CD4-positive, alpha-beta T cell treated with Interleukin-2 at 100 ng/mL for 4 hours (primary cell): ENCODE results near the gene TASP1.
"Not testable (repeated sequence)": the region's sequence is repeated elsewhere in the genome, so short reads cannot be mapped to it uniquely, and the experiment has no call there.

Experiments
- DNase-seq: peaks from one replicate; pipeline ENCODE4 v3.0.0-alpha.2; 2020; ENCODE audit warnings: low spot score

The TASP1 gene, protein sequence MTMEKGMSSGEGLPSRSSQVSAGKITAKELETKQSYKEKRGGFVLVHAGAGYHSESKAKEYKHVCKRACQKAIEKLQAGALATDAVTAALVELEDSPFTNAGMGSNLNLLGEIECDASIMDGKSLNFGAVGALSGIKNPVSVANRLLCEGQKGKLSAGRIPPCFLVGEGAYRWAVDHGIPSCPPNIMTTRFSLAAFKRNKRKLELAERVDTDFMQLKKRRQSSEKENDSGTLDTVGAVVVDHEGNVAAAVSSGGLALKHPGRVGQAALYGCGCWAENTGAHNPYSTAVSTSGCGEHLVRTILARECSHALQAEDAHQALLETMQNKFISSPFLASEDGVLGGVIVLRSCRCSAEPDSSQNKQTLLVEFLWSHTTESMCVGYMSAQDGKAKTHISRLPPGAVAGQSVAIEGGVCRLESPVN

GRCh38 chr20:13638496-13639149, at the start of gene TASP1:
Gene TASP1, minus strand, starts transcription at chr20:13638932. Its CDS starts 8,854 bp downstream, at chr20:13630078.
- peak; percentile 97 for DNase-seq

DNA sequence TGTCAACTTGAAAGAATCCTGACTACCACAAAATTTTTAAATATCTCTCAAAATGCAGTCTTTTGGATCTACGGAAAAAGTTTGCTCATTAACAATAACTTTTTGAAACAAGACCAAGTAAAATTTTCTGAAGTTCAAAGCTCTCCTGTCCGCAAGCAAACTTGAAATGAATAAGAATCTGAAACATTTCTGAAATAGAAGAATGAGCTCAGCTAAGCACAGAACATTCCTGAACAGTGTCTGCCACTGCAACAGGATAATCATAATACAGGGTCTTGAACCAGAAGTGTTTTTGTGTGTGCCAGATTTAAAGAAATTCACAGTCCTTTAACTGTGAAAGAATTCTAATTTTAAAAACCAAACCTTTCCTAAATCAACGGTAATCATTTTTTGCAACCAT, 49.1 kb upstream of the TASP1 start:
- no peak for DNase-seq

GRCh38 chr20:13685623-13686022, 46.9 kb upstream of the TASP1 start:
- no peak for DNase-seq

GRCh38 chr20:13684566-13685222, 46.0 kb upstream of the TASP1 start:
- DNase-seq, result no peak

- no peak for DNase-seq
These were observed 45.1 kb upstream of the TASP1 start for GRCh38 chr20:13683833-13684232.

DNA sequence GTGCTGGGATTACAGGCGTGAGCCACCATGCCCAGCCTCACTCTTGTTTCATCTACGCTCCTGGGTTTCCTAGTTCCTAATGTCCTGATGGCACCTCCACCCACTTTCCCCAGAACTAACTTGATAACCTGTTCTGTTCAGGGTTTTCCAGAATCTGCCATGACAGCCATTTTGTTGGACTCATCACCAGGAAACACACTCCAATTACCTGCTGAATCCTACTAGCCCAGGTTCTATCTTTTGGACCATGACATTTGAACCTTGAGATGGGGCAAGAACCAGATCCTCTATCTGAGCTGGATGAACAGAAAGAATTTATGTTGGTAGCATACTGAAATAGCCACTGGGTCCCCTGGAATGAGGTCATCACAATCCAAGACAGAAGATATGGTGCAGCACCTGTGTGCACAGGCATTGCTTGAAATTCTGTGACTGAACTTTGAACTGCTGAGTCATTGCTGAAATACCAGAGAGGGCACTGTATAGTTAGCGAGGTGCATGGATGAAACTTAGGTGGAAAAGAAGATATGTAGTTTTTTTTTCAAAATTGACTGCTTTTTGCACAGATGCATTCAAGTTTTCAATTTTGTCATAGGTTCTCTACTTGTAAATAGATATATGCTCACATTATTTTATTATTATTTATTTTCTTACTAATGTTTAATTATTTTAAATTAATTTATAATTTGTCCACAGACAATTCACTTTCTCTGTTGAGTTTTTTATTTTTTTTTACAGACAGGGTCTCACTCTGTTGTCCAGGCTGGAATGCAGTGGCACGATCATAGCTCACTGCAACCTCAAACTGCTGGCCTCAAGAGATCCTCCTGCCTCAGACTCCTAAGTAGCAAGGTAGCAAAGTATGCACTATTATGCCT, 42.8 kb upstream of the TASP1 start:
- DNase-seq, result no peak

GRCh38 chr20:13678944-13679343, 40.2 kb upstream of the TASP1 start:
- no peak for DNase-seq

GRCh38 chr20:13677241-13677640, 38.5 kb upstream of the TASP1 start:
- DNase-seq, result no peak

DNA sequence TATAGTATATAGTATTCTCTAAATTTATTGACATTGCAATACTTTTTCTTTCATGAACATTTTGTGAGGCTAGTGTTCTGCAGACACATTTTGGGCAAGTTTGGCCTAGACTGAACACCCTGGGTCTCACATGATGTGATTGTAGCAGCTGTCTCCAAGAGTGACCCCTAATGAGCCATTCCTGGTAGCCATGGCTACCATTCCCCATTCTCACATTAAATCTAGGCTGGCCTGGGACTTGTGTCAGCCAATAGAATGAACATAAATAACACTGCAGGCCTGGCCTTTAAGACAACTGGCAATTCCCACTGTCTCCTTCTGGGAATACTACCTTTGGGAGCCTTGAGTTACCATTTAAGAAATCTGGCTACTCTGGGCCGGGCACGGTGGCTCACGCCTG, 38.0 kb upstream of the TASP1 start:
- DNase-seq, result no peak

- no peak for DNase-seq
These were observed 34.0 kb upstream of the TASP1 start for GRCh38 chr20:13672690-13673089.

DNA sequence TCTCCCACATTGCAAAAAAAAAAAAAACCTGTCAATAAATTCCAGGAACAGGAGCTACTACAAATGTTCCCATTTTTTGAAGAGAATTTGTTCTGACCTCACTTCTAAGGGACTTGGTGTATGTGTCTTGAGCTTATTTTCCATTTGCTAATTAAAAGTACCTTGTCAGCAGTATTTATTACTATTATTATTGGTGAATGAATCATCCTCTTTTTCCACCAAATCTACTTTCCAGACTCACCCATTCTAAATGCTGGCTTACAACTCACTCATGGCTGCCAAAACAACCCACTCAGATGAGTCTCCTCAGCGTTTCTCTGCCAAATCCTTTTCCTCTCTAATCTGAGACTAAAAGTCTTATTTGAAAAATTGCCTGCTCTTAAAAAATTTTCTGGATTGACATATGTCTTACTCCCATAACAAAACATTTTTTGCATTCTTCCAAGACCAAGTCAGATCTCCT, 33.2 kb upstream of the TASP1 start:
- DNase-seq, result no peak

DNA sequence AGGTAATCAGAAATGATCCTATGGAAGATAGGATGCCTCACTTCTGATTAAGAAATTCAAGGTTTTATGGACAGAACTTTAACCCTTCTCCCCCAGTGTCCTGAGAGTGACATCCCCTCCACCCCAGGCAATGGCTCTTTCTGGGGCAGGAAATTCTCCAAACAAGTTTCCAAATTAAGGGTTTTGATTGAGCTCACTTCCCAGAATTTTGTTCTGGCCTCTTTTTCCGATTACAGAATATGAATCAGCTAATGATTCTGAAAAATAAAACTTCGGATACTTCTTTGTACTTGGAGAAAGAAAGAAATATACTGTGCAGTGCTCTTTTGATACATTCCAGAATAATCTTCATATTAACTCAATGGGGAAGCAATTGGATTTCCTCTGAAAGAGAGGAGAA, 32.8 kb upstream of the TASP1 start:
- DNase-seq, result no peak

- no peak for DNase-seq
These were observed 31.4 kb upstream of the TASP1 start for GRCh38 chr20:13670160-13670559.

DNA sequence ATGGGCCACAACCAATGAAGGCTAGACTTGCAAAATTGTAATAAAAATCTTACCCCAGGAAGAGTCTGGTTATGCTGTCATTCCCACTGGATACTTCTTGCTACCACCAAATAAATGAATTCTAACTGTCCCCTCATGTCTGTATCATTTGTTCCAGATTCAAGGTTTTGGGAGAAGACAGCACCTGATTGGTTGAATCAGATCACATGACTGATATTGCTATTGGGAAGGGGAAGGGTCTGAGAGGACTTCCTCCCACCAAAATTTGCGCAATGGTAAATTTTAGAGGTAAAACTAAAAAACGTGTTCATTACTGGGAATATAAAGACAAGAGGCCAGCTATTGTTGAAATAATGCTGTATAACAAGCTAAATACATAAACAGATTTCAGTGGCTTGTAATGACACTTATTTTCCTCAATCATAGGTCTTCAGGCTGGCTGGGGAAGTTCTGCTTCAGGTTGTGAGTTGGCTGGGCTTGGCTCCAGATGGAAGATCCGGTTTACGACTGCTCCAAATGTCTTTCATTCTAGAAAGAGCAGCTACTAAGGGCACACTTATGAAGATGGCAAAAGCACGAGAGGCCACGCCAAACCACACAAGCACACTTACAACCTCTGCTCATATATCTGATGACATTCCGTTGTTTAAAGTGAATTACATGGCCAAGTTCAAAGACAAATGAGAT, 27.1 kb upstream of the TASP1 start:
- no peak for DNase-seq

- no peak for DNase-seq
These were observed 22.4 kb upstream of the TASP1 start for GRCh38 chr20:13661070-13661685.

- no peak for DNase-seq
These were observed 20.6 kb upstream of the TASP1 start for GRCh38 chr20:13659288-13659687.

- not testable (repeated sequence) for DNase-seq
These were observed 19.3 kb upstream of the TASP1 start for GRCh38 chr20:13658060-13658459.

DNA sequence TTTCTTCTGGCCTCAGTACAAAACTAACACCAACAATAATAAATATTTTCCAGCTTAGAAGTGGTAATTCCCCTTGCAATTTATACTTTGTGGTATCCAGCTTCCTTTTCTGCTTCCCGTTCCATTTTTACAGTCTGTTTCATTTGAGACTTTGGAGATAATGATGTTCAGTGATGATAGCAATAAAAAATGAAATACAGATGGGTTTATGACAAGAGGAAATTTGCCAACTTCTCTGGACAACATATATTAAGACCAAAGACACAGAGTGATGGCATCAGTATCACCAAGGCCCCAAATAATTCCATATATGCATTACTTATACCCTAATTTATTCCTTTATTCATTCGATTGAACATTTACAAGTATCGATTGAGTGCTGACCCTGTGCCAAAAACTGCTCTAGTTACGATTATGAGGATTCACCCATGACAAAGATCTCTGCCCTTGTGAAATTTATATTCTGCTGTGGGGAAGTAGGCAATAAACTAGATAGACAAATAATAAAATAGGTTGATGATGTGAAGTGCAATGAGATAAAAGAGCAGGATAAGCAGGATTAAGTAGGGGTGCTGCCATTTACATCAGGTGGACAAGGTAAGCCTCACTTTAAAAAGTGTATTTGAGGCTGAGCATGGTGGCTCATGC, 18.1 kb upstream of the TASP1 start:
- DNase-seq, result no peak

- no peak for DNase-seq
These were observed 15.8 kb upstream of the TASP1 start for GRCh38 chr20:13654463-13655023.

DNA sequence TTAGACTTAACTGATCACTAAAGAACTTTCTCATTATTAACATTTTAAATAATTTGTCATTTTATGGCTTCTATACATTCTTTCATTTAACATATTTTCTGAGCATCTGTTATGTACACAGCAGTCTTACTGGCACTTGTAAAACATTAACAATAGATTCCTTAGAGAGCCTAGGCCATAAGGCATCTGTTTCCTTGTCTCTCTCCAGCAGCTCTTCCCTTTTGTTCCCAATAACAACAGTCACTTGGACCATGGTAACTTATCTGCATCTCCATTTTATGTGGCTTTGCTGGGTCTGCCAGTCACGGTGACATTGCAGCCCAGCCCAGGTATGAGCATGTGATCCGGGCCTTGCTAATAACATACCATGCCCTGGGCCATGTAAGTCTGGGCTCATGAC, 11.7 kb upstream of the TASP1 start:
- no peak for DNase-seq
